ENCODE measurements around the gene ZNF672.
"Not testable (repeated sequence)": the region's sequence is repeated elsewhere in the genome, so short reads cannot be mapped to it uniquely, and the experiment has no call there.

The ZNF672 gene

GRCh38 chr1:248856176-248856575, 18.2 kb downstream of the ZNF672 start:
- DNase-seq = no peak

DNA sequence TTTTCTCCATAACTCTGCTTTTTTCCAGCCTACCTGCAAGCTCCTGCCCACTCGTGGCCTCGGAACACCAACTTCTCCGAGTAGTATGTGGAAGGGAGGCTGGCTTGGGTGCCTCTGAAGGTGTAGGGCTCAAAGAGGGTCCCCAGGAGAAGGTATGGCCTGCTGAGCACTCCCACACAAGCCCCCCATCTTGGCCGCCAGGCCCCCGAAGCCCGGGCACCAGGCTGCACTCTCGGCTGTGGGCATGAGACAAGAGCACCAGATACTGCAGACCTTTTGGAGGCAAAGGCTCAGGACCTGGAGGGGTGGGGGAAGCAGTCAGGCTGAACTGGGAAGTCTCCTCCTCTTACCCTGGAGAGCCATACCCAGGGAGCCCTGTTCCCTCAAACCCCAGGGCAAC, 19.2 kb downstream of the ZNF672 start:
- DNase-seq = no peak

DNA sequence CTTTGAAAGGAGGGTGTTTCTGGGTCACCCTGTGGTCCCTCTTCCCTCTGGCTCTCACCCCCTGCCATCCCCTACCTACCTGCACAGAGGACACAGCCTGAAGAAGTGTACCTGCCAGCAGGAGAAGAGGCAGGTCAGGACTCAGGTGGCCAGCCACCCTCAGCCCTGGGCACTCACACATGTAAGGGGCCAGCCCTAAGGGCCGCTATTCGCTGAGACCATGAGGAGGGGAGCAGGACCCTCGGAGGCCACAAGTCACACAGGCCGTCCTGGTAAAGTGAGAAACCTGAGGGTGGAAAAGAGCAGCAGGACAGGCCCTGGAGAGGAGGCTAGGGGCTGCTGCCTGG, 19.7 kb downstream of the ZNF672 start:
- DNase-seq = no peak

GRCh38 chr1:248858096-248858890, 20.3 kb downstream of the ZNF672 start:
- peak; percentile 63 for DNase-seq

- DNase-seq = peak; percentile 98
These were observed 21.2 kb downstream of the ZNF672 start, which contains the start of gene ZNF692 for GRCh38 chr1:248858891-248859889. Gene ZNF692 (minus strand): TSS chr1:248859085. CDS start chr1:248858309, 776 bp downstream.

- no peak for DNase-seq
These were observed 22.0 kb downstream of the ZNF672 start for GRCh38 chr1:248860007-248860406.

GRCh38 chr1:248861616-248862015, 23.6 kb downstream of the ZNF672 start:
- DNase-seq = no peak

- DNase-seq = no peak
These were observed 24.6 kb downstream of the ZNF672 start for GRCh38 chr1:248862695-248862997.

GRCh38 chr1:248862998-248863881, 25.2 kb downstream of the ZNF672 start:
- peak; percentile 77 for DNase-seq

GRCh38 chr1:248871837-248872401, 33.9 kb downstream of the ZNF672 start:
- DNase-seq = no peak

- DNase-seq = peak; percentile 62
These were observed 34.9 kb downstream of the ZNF672 start for GRCh38 chr1:248872752-248873408.

DNA sequence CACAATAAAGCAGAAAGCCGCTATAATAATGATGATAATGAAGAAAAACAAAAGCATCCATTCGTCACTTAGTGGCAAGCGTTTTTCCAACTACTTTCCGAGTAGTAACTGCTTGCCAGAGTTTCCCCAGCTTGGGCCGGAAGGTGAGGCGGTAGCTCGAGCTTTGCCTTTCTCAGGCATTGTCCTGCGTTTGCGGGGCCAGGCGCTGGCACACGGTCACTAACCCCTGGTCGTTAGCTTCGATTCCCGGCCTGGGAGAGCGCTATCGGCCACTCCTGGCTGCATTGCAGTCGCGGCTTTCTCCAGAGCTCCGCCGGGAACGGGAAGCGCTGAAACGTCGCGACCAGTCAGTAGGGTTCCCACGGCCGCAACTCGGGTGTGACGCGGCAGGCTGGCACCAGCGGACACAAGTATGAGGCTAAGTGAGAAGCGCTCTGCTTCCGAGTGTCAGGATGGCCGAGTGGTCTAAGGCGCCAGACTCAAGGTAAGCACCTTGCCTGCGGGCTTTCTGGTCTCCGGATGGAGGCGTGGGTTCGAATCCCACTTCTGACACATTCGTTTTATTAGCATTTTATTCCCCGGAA, 35.5 kb downstream of the ZNF672 start:
- DNase-seq = peak; percentile 96

DNA sequence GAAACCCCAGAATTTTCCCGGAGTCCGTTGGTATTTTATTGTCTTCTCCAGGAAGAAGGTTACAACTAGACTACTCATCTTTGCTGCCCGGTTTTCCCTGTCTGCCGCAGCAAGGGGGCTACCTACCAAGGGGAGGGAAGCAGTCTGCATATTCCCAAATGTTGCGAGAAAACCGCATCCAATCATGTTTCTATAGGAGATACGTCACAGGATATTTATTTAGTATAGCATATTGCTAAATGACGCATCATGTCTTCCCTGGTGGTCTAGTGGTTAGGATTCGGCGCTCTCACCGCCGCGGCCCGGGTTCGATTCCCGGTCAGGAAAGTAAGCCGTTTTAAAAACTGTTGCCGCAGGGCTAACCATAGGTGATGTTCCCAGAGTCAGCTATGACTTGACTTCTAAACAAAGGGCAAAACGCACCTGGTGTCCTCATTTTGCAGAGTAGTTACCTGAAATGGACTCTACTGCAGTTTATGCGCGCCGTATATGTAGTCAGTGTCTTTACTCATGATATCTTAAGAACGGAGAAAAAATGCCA, 36.0 kb downstream of the ZNF672 start:
- DNase-seq = no peak

DNA sequence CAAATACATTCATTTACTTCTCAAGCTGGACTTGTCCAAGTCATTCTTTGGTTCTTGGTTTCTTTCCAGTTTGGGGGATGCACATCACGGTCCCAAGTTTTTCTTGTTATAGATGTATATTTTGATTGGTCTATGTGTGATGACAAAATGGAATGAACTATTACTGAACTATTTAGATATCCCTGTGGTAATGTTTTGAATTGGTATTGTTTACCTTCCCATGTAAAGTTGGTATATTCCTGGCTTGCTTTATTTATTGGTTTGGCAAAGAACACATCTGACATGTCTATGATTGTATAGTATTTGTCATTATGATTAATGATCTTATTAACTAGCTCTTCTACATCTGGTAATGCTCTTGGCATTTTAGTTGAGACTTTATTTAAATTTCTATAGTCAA, 43.2 kb downstream of the ZNF672 start:
- DNase-seq = no peak

DNA sequence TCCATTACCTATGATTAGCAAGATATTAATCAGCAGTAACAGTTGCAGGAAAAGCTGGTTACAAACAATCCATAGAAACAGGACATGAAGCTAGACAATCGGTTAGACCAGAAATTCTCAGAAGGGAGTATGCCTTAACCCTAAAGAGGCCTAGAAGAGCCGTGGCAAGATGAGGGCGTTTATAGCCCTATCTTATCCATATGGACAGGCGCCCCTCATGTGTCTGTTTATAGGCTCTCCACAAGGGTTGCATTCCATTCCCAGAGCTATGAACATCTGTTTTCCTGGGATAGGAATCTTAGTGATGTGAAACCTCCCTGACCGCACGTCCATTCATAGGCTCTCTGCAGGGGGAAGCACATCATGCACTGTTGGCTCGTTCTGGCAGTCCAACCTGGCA, 44.4 kb downstream of the ZNF672 start:
- DNase-seq = peak; percentile 33

DNA sequence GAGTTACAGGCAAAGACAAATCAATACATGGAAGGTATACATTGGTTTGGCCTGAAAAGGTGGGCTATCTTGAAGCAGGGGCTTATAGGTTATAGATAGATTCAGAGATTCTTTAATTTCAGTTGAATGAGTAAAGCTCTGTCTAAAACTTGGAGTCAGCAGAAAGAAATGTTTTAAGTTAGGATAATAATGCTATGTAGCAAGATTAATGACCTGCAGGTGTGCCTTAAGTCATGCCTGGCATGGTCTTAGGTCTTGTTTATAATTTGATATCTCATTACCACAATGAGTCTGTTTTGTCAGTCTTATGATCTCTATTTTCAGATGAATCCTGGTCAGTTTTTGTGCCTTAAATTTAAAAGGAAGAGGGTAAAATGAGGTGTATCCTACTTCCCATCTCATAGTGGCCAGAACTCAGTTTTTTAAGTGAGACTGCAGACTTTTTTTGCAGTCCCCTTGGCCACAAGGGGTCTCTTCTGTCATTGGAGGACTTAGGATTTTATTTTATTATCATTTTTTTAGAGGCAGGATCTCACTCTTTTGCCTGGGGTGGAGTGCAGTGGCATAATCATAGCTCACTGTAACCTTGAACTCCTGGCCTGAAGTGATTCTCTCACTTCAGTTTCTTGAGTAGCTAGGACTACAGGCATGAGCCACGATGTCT, 46.7 kb downstream of the ZNF672 start:
- no peak for DNase-seq

- no peak for DNase-seq
These were observed 47.6 kb downstream of the ZNF672 start for GRCh38 chr1:248885646-248886045.

- DNase-seq = peak; percentile 53
These were observed 48.3 kb downstream of the ZNF672 start for GRCh38 chr1:248886237-248886895.

- not testable (repeated sequence) for DNase-seq
These were observed 51.9 kb downstream of the ZNF672 start for GRCh38 chr1:248889914-248890243.

Data from fibroblast of skin of abdomen (primary cell).